ENCODE data around the gene BCAM.
"Not testable (repeated sequence)": the region's sequence is repeated elsewhere in the genome, so short reads cannot be mapped to it uniquely, and the experiment has no call there.

BCAM gene

GRCh38 chr19:44851427-44851826 is 42.5 kb downstream of the BCAM start:
- no peak for DNase-seq

GRCh38 chr19:44855606-44856005 is 46.7 kb downstream of the BCAM start:
- no peak for DNase-seq

- DNase-seq: no peak
Observed at GRCh38 chr19:44856421-44857083, 47.6 kb downstream of the BCAM start.

DNA sequence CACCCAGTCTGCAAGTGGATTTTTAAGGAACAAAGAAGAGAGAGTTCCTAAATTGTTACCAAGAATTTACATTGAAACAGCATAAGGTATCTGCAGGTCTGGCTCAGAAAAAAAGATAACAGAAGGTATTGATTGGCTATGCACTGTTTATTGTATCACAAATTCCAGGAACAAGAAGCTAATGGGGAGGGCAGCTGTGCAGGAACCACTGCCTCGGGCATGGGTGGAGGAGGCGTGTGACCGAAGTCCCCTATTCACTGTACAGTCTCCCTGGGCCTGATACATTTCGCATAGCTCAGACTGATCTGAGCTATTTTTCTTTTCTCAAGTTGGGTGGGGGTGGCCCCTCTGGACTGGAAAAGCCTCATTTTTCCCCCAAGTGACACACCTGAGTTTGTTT is 48.9 kb downstream of the BCAM start:
- no peak for DNase-seq

DNA sequence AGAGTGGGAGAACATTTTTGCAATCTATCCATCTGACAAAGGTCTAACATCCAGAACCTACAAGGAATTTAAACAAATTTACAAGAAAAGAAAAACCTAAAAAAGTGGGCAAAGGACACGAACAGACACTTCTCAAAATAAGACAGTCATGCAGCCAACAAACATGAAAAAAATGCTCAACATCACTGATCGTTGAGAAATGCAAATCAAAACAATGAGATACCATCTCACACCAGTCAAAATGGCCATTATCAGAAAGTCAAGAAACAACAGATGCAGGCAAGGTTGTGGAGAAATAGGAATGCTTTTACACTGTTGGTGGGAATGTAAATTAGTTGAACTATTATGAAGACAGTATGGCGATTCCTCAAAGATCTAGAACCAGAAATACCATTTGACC is 52.7 kb downstream of the BCAM start:
- not testable (repeated sequence) for DNase-seq

DNA sequence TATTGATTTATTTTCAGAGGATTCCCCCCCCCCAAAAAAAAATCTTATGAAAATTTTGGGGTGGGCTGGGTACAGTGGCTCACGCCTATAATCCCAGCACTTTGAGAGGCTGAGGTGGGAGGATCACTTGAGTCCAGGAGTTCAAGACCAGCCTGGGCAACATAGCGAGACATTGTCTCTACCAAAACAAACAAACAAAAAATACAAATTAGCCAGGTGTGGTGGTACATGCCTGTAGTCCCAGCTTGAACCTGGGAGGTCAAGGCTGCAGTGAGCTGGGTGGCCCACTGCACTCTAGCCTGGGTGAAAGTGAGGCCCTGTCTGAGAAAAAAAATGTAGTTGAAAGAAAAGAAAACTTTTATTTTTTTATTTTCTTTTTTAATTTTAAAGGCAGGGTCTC is 55.1 kb downstream of the BCAM start:
- DNase-seq: no peak

DNA sequence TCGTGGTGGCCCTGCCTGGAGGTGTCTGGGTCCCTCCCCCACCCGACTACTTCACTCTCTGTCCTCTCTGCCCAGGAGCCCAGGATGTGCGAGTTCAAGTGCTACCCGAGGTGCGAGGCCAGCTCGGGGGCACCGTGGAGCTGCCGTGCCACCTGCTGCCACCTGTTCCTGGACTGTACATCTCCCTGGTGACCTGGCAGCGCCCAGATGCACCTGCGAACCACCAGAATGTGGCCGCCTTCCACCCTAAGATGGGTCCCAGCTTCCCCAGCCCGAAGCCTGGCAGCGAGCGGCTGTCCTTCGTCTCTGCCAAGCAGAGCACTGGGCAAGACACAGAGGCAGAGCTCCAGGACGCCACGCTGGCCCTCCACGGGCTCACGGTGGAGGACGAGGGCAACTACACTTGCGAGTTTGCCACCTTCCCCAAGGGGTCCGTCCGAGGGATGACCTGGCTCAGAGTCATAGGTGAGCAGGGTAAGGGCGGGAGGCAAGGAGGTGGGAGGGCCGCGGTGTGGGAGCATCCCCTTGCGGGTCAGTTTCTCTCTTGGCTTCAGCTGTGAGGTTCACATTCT is 56.4 kb downstream of the BCAM start:
- no peak for DNase-seq

- DNase-seq: peak; percentile 68
Observed at GRCh38 chr19:44866664-44867063, 57.8 kb downstream of the BCAM start.

- no peak for DNase-seq
Observed at GRCh38 chr19:44867578-44867977, 58.7 kb downstream of the BCAM start.

DNA sequence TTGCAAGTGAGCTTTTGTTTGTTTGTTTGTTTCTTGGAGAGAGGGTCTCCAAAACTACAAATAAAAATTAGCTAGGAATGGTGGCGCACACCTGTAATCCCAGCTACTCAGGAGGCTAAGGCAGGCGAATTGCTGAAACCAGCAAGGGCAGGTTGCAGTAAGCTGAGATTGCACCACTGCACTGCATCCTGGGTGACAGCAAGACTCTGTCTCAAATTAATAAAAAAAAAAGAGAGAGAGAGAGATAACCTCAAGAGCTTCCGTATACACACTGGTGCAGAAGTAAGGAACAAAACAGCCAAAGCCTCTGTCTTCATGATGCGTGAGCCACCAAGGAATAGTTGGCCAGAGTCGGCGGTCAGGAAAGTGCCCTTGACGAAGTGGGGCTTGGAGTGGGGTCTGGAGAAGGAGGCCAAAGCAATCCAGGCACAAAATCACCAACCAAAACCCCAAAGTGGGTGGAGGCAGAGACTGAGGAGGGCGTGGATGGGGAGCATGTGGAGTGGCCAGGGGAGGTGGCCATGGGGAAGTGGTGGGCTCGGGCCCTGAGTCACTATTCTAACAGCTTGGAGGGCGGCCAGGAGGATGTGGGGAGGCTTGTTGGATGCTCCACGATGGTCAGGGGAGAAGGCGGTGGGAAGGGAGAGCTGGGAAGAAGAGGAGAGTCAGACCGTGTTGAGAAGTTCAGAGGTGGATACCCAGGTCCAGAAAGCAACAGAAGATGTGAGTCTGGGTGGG is 61.0 kb downstream of the BCAM start:
- DNase-seq: no peak

Data from NCI-H2029 treated with DMSO at 0.1 percent for 48 hours (cell line).